IPS DF 4.7 (cell line): ENCODE data around the gene IGBP1.
"Not testable (repeated sequence)": the region's sequence is repeated elsewhere in the genome, so short reads cannot be mapped to it uniquely, and the experiment has no call there.

Experiments
- DNase-seq: peaks from one replicate; pipeline ENCODE4 v3.0.0-alpha.2; 2013; ENCODE audit warnings: low spot score; ENCODE audit errors: extremely low read depth

The IGBP1 gene

DNA sequence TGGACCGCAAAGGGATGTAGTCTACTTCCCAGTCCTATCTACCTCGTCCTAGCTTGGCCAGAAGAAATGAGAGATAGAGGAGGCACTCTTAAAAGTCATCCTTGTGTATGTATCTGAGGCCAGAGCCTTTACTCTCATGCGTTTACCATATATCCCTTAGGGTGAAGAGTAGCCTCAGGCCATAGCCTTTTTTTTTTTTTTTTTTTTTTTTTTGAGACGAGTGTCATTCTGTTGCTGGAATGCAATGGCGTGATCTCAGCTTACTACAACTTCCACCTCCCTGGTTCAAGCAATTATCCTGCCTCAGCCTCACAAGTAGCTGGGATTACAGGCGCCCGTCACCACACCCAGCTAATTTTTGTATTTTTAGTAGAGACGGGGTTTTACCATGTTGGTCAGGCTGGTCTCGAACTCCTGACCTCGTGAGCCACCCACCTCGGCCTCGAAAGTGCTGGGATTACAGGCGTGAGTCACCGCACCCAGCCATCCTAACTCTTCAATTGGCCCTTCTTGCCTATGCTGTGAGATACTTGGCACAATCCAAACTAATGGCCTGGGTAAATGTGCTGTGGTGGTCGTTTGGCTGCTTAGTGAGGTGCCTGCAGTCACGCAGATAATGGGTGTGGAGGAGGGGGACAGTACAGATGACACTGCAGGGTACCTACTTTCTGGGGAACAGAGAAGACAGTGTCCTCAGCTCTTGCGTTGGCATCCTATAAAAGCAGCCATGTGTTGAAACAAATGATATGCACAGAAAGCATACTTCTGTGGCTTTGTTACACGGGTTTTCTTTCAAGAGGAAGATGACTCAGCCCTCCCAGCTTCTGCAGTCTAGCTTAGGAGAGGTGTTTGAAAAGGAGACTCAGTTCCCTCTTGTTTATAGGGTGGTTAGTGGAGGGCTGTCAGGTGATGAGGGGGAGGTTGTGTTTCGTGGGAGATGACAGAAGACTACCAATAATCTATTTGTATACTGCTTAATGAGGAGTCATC is 33.6 kb downstream of the IGBP1 start:
- DNase-seq = no peak

DNA sequence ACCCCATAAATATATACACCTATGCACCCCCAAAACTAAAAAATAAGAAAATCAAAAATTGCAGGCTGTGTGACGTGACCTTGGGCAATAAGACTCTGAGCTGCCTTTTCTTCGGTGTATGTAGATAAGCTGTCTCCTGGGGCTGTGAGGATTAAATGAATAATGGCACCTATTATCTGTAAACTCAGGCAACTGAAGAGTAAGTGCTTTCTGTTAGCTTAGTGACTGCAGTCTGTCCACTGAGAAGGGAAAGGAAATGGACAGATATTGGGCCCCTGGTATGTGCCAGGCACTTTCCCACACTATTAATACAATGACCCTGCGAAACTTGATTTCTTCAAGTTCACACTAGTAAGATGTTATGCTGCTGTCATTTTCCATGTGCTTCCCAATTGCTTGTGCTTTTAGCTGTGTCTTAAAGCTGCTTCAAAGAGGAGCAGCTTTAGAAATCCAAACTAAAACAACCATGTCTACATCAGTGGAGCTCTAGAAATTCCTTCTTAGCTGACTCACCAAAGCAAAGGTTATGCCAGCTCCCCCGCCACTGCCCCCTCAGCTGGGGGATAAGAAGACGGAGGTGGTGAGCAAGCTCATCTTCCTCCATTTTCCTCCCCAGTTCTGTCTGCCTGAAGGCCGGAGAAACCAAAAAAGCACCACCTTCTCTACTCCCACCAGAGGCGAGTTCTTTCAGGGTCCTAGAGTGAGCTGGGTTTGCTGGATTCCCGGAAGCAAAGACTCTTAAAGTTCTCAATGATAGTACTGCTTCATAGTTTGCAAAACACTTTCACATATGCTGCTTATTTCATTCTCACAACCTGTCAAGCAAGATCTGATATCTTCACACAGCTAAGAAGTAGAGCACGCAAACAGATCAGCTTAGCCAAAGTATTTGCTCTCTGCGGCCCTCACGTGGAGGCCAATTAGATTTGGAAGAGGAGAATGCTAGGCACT is 35.3 kb downstream of the IGBP1 start:
- no peak for DNase-seq

DNA sequence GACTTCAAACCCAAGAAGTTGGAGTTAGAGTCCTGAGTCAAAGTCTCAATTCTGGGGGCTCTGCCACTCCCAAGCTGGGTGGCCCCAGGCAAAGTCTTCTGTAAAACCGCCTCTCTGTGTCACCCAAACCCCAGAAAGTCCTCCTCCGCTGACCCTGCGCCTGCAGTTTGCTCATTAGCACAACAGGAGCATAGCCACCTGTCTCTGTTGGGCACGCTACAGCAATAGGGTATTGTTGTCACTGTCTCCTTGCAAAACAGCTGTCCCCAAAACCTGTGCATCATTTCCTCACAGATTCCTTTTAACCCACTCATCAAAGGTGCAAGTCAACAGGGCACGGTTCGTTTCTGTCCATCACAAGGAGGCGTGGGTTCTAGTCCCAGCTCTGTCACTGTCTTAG is 36.0 kb downstream of the IGBP1 start:
- DNase-seq = no peak

DNA sequence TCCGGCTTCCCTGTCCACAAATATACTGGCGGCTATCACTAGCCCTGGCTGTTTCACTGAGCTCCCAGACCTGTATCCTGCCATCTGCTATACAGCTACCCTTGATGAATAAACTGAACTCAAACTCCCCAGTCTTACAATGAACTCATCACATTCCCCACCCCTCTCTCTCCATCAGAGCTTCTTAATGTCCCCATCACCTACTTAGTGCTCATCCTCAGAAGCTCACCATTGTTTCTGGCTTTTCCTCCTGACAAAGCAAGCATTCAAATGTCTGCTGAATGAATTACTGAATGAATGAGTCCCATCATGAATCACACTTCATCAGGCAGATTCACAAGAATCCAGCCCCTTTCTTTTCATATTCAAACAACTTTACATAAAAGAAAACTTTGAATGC is 38.4 kb downstream of the IGBP1 start:
- DNase-seq = no peak

DNA sequence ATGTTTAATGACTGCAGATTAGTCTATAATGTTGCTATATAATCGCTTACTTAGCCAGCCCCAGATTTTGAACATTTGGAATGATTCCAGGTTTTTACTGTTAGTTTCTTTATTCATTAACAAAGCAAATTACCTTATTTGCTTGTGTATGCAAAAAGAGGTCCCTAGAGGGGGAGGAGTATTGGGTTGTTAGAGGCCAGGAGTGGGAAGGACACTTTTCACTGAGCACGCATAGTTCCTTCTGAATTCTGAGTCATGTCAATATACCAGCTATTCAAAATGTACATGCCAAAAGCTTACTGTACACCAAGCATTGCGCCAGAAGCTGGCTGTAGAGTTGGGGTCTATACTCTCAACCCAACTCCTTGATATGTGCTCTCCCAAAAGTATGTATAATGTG is 39.0 kb downstream of the IGBP1 start:
- DNase-seq = no peak

DNA sequence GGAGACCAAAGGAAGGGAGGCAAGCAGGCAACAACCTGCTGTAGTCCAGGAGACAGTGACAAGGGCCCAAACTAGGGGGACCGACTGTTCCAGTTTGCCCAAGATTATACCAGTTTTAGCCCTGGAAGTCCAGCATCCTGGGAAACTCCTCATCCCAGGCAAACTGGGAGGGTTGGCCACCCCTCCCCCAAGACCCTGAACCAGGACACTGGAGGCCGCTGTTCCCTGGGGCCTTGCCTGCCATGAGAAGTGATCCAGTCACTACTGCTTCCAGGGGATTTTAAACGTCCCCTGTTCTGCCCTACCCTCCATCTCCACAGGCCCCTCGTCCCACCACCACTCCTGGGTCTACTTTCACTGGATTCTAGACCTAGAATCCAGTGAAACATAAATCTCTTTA is 39.7 kb downstream of the IGBP1 start:
- DNase-seq = no peak

DNA sequence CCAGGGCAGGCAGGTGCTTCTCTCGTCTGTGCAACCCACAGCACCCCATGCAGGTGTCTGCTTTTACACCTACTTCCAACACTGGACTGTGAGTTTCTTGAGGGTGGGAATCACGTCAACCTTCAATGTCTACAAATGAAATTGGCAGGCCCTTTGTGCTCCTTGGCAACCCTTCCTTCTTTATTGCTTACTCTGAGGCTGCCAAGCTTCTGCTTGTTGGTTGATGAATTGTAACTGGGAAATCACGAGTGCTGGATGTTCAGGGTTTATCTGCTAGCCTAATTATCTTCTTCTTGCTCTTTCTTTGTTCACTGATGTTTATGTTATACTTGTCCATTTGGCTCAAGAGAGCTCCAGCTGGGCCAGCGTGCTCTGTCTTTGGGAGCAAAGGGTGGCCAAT is 41.5 kb downstream of the IGBP1 start:
- no peak for DNase-seq

DNA sequence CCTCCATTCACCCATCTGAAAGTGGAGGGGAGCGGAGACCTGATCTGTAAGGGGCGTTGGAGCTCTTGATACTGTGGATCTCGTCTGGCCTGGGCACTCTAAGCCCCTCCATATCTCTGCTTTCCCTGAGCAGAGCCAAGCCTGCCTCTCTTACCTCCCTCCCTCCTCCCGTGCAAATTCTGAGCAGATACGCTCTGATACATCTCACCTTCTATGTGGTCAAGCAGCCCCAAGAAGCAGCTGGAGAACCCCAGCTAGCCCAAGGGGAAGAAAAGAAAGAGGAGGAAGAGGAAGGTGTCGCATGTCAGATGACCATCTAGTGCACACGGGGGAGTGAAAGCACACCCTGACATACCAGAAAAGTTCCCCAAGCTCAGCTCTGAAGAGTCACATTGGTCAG is 42.1 kb downstream of the IGBP1 start:
- DNase-seq = no peak

DNA sequence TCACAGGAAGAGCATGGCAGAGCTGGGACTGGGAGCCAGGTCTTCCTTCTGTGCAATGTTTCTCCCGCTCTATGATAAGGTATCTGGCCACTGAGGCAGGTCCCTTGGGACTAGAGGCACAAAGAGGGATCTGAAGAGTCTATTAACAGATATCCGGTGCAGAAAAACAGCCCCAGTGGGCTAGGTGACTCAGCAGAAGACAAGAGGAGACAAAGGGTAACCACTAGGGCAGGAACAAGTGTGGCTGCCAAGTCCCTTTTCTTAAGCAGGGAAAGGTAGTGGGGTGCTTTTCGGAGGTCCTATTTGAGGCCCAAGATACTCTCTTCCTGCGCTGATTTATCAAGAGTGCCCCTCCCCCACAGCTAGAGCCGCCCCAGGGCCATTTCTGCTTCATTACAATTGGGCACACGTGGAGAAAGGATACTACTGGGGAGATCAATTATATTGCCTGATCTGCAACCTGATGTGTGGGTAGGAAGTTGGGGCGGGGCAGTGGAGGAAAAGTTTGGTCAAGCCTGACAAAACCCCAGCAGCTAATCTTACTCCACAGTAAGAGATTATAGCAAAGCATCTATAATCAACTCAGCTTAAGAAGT is 43.8 kb downstream of the IGBP1 start, which contains the start of gene DGAT2L6:
Gene DGAT2L6, plus strand, starts transcription at position 546 of the 596 bp plus-strand sequence. CDS start 100 bp downstream, outside the sequence.
- DNase-seq = no peak

DNA sequence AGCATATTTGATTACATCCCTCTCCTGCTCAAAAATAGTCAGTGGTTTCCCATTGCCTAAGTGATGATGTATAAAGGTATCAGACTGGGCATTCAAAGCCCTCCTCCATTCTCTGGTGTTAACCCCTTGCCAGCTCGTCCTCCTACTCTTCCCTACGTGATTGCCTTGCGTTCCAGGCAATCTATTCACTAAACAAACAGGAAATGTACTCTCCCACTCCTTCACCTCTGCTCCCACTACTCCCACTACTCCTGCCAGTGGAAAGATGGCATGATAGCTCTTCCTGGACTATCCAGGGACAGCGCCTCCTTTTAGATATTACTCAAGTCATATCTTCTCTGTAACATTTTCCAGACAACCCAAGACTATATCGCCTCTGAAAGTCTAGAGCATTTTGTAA is 49.8 kb downstream of the IGBP1 start:
- DNase-seq = no peak

DNA sequence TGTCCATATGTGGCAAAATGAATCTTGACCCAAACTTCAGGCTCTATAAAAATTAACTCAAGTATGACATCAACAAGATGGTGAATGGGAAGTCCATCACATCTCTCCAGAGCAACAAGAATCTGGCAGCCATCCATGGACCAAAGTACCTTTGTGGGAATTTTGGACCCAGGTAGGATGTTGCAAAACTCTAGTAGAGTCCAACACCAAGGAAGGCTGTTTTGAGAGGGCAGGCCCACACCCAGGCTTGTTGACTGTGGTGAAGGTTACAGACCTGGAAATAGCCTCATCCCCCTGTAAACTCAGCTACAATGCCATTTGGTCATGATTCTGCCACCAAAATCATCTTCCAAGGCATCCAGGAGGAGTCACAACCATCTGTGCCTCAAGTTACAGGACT is 57.0 kb downstream of the IGBP1 start:
- no peak for DNase-seq

DNA sequence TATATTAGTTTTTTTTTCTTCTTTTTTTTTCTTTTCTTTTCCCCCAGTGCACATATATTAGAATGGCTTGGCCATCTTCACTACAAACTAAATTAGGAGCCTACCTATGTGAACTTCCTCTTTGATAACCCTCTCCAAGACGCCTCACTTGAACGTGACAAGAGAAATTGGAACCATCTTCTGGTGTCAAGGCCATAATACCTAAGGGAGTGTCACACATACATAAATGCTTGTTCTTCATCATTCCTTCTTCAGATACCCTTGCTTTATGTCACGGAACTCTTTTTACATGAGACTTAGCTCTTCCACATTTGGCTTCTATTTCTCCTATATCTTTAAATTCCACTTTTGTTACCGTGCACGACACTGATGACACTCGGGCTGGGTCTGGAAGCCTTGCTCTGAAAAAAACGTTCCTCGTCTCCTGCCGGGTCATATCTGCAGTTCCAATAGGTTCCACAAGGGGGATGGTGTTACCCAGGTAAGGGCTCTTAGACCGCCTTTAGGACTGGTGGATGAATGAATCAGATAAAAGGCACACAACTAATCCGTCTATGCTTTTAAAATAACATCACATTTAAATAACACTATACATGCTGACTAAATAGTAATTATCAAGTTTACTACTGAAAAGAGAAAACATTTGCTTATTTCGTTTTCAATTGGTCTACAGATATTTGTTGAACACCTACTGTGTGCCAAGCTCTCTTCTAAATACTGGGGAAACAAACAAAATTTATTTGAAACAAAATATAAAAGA is 63.9 kb downstream of the IGBP1 start:
- DNase-seq = peak; percentile 16

DNA sequence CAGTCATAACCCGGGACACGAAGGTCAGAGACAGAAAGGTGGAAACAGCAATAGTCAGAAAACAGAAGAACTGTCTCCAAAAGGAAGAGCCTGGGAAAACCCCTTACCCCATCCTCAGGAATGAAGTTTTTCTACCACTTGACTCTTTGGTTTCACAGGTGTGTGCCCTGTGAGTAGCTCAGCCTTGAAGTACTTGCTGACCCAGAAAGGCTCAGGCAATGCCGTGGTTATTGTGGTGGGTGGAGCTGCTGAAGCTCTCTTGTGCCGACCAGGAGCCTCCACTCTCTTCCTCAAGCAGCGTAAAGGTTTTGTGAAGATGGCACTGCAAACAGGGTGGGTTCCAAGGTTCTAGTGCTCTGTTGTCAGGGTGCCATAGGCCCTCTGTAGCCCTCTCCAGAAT is 68.5 kb downstream of the IGBP1 start:
- DNase-seq = no peak

DNA sequence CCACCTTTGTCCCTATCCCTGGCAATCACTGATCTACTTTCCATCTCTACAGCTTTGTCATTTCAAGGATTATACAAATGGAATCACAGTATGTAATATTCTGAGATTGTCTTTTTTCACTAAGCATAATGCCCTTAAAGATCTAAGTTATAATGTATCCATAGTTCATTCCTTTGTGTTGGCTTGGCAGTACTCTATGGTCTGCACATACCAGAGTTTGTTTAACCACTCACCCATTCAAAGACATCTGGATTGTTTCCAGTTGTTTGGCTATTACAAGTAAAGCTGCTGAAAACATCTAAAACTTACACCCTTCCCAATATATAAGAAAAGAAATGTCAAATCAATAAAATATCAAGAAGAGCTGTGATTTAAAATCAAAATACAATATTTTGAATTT is 75.2 kb downstream of the IGBP1 start:
- DNase-seq = no peak

DNA sequence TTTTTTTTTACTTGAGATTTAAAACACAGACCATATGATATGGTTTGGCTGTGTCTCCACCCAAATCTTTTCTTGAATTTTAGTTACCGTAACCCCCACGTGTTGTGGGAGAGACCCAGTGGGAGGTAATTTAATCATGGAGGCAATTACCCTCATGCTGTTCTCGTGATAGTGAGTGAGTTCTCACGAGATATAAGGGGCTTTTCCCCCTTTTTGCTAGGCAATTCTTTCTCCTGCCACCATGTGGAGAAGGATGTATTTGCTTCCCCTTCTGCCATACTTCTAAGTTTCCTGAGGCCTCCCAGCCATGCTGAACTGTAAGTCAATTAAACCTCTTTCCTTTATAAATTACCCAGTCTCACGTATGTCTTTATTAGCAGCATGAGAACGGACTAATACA is 76.3 kb downstream of the IGBP1 start:
- DNase-seq = not testable (repeated sequence)
